ENCODE data around the gene PLS1. TPM values are rescaled to one million over a fixed set of nuclear protein-coding genes. Genes with fewer than 3 reads are reported as not detected.
"Not testable (repeated sequence)": the region's sequence is repeated elsewhere in the genome, so short reads cannot be mapped to it uniquely, and the experiment has no call there.

PLS1 gene
- polyA plus RNA-seq, 1 experiment = 0.23 TPM

DNA sequence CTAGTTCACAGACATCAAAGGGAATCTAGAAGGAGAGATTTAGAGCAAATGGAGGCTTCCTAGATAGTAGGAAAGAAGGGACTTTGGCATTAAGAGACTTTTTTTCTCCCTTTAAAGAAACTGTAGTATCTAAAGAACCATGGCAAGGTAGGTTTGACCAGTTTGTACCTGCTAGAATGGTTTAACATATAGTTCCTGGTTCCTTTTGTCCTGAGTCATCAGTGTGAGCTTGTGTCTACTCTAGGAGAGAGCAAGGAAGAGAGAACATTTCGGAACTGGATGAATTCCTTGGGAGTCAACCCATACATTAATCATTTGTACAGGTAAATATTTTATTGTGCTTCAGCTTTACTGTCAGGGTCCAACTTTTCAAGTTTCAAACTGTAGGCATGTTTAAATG lies 98.0 kb downstream of the PLS1 start:
- TF ChIP-seq, protein P1, sequence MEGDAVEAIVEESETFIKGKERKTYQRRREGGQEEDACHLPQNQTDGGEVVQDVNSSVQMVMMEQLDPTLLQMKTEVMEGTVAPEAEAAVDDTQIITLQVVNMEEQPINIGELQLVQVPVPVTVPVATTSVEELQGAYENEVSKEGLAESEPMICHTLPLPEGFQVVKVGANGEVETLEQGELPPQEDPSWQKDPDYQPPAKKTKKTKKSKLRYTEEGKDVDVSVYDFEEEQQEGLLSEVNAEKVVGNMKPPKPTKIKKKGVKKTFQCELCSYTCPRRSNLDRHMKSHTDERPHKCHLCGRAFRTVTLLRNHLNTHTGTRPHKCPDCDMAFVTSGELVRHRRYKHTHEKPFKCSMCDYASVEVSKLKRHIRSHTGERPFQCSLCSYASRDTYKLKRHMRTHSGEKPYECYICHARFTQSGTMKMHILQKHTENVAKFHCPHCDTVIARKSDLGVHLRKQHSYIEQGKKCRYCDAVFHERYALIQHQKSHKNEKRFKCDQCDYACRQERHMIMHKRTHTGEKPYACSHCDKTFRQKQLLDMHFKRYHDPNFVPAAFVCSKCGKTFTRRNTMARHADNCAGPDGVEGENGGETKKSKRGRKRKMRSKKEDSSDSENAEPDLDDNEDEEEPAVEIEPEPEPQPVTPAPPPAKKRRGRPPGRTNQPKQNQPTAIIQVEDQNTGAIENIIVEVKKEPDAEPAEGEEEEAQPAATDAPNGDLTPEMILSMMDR (IDR thresholded peaks at IDR 0.05; ENCODE audit: insufficient read depth, low read depth, low read length) = no peak
- POLR2A ChIA-PET = interaction anchor here (0.6 kb wide), 1 partner anchor 116 kb away, joined by 4 read pairs; the partner anchor contains the start of gene ATR
- DNase-seq (ENCODE audit: low read depth) = no peak
- Histone ChIP-seq H3K36me3 (ENCODE audit: control insufficient read depth, insufficient read depth, low read length) (no peaks in the 10 kb centered on the region), H3K27me3 (ENCODE audit: control insufficient read depth, insufficient read depth, low read length) (no peaks in the 10 kb centered on the region), H3K4me3 (ENCODE audit: low read depth, low read length) (no peak overlapping the region)
- CTCF ChIA-PET = interaction anchor here (0.7 kb wide), 1 partner anchor 12 kb away, joined by 3 read pairs; no protein-coding TSS in a partner anchor

DNA sequence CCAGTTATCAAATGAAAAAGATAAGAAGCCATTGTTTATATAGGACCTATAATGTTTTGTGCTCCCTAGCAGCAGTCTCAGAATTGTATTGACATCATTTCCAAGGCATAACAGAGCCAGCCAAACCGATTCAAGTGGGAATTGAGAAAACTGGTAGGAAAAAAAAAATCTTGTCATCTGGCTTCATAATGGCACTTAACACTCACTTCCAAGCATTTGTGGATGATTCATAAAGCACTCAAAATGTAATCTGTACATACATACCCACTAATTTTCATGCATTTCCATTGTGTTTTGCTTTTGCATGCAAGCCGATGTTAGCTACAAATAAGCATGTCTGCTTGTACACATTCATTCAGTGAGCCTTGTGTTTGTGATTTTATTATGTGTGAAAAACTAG lies 109.0 kb downstream of the PLS1 start:
- CTCF ChIA-PET = interaction anchor here (0.8 kb wide), 1 partner anchor 47 kb away, joined by 3 read pairs; no protein-coding TSS in a partner anchor
- POLR2A ChIA-PET = no interaction called here
- no peak for DNase-seq (ENCODE audit: low read depth)

DNA sequence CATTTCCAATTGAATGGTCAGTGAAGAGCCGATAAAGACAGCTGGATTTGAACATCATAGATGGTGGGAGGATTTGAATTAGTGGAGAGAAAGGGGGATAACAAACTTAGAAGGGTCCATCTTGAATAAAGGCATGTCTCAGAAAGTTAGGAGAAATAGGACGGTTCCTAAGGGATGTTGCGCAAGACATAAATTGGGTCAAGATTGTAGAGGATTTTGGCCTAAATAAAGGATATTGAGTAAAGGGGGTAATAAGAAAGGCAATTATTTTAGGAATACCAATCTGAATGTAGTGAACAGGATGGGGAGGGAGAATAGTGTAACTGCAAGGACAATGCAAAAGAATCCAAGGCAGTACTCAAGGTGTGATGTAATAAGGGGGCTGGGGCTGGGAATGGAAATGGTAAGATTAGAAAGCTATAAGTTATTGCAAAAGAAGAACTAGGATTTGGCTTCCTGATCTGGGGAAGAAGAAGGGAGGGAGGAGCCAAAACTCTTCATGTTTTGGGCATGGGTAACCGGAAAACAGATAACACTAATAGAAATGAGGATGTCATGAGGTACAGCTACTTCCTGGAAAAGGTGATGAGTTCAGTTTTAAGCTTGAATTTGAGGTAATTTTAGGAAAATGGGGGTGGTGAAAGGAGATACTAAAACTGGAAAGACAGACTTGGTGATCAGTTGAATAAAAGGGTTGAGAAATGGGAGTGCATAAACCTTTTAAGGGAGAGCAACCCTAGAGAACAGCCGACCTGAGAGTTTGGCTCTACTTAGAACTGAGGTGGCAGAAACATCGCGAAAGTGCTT lies 110.3 kb downstream of the PLS1 start:
- no peak overlapping the region for H3K4me3 ChIP-seq (ENCODE audit: low read depth, low read length)
- DNase-seq (ENCODE audit: low read depth) = no peak
- ChIA-PET POLR2A (no interaction called here), CTCF (interaction anchor here (0.6 kb wide), 1 partner anchor 12 kb away, joined by 3 read pairs; no protein-coding TSS in a partner anchor)
- H3K36me3 ChIP-seq (ENCODE audit: control insufficient read depth, insufficient read depth, low read length) = no peaks in the 10 kb centered on the region
- H3K27me3 ChIP-seq (ENCODE audit: control insufficient read depth, insufficient read depth, low read length) = no peaks in the 10 kb centered on the region
- TF ChIP-seq, protein P1 (IDR thresholded peaks at IDR 0.05; ENCODE audit: insufficient read depth, low read depth, low read length) = no peak

More for the DNA sequence above, 109.0 kb downstream of the PLS1 start:
- Histone ChIP-seq H3K4me3 (ENCODE audit: low read depth, low read length) (no peak overlapping the region), H3K36me3 (ENCODE audit: control insufficient read depth, insufficient read depth, low read length) (no peaks in the 10 kb centered on the region), H3K27me3 (ENCODE audit: control insufficient read depth, insufficient read depth, low read length) (no peaks in the 10 kb centered on the region)
- TF ChIP-seq, protein P1 (IDR thresholded peaks at IDR 0.05; ENCODE audit: insufficient read depth, low read depth, low read length) = no peak

DNA sequence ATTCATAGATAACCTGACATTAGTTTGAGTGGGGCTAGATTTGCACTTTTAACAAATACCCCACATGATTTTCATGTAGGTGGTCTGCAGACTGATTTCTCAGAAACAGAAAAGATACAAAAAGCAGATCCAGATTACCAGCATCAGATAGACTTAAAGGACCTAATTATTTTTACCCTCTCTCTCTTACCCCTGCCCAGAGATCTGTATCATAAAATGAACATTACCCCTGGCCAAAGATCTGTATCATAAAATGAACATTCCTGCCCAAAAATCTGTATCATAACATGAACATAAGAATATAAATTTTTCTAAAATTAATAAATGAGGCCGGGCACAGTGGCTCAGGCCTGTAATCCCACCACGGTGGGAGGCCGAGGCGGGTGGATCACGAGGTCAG lies 113.0 kb downstream of the PLS1 start:
- TF ChIP-seq, protein P1 (IDR thresholded peaks at IDR 0.05; ENCODE audit: insufficient read depth, low read depth, low read length) = no peak
- ChIA-PET CTCF (no interaction called here), POLR2A (no interaction called here)
- no peak overlapping the region for H3K4me3 ChIP-seq (ENCODE audit: low read depth, low read length)
- H3K36me3 ChIP-seq (ENCODE audit: control insufficient read depth, insufficient read depth, low read length) = no peaks in the 10 kb centered on the region
- H3K27me3 ChIP-seq (ENCODE audit: control insufficient read depth, insufficient read depth, low read length) = no peaks in the 10 kb centered on the region
- no peak for DNase-seq (ENCODE audit: low read depth)

DNA sequence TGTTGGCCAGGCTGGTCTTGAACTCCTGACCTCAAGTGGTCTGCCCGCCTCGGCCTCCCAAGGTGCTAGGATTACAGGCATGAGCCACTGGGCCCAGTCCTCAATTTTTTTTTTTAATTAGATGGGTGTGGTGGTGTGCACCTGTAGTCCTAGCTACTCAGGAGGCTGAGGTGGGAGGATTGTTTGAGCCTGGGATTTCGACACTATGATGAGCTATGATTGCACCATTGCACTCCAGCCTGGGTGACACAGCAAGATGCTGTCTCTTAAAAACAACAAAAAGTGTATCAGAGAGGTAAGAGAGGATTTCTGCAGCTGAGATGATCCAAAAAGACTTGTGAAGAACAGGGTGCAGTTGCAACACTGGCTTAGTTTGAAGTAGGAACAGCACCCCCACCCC lies 118.7 kb downstream of the PLS1 start:
- CTCF ChIA-PET; DNase-seq (ENCODE audit: low read depth); H3K27me3 ChIP-seq (ENCODE audit: control insufficient read depth, insufficient read depth, low read length); H3K4me3 ChIP-seq (ENCODE audit: low read depth, low read length); H3K36me3 ChIP-seq (ENCODE audit: control insufficient read depth, insufficient read depth, low read length); POLR2A ChIA-PET: not testable (repeated sequence)

Measured in BJ (cell line).